ENCODE measurements around the gene FNIP2.

GRCh38 chr4:158739600-158739999, 29.2 kb upstream of the FNIP2 start:
- no peak for TF ChIP-seq FOXM1 (IDR thresholded peaks at IDR 0.05; ENCODE audit: borderline replicate concordance)
- TF ChIP-seq SP1 (IDR thresholded peaks at IDR 0.05) = no peak
- TF ChIP-seq TARDBP (IDR thresholded peaks at IDR 0.05) = no peak
- TF ChIP-seq ELF4 (IDR thresholded peaks at IDR 0.05) = no peak

Data from HEK293T (cell line).